GM12891 (cell line): ENCODE data around the gene OR10P1.
"Not testable (repeated sequence)": the region's sequence is repeated elsewhere in the genome, so short reads cannot be mapped to it uniquely, and the experiment has no call there.

Experiments used
- DNase-seq: peaks from one replicate; pipeline ENCODE4 v3.0.0; 2011; ENCODE audit warnings: low spot score; ENCODE audit not compliant: insufficient read length
- FAIRE-seq: peaks from 2 replicates; lab custom pipeline; 2011; peaks lifted over from hg19 to GRCh38; lab: Jason Lieb, UNC
- PAX5 ChIP-seq: IDR thresholded peaks from 2 replicates; pipeline ENCODE4 v1.6.1; 2011; ENCODE audit warnings: low read length, moderate library complexity, mild to moderate bottlenecking; ENCODE audit not compliant: insufficient read depth, severe bottlenecking
- POLR2A ChIP-seq: IDR thresholded peaks from 2 replicates; pipeline ENCODE4 v1.6.1; 2011; ENCODE audit warnings: low read depth, low read length, control low read depth
- POLR2AphosphoS5 ChIP-seq: IDR thresholded peaks from 2 replicates; pipeline ENCODE4 v1.6.1; 2011; ENCODE audit warnings: low read depth, low read length, control low read depth
- POU2F2 ChIP-seq: IDR thresholded peaks from 2 replicates; pipeline ENCODE4 v1.6.1; 2011; ENCODE audit warnings: low read depth, mild to moderate bottlenecking, control low read depth, low read length, moderate library complexity
- SPI1 ChIP-seq: IDR thresholded peaks from 2 replicates; pipeline ENCODE4 v1.6.1; 2011; ENCODE audit warnings: low read depth, low read length, control low read depth
- TAF1 ChIP-seq: IDR thresholded peaks from 2 replicates; pipeline ENCODE4 v1.6.1; 2011; ENCODE audit warnings: low read depth, low read length, control low read depth

The OR10P1 gene

GRCh38 chr12:55650620-55651298 is 14.1 kb downstream of the OR10P1 start:
- peak; percentile 54 for TF ChIP-seq SPI1
- not testable (repeated sequence) for DNase-seq

DNA sequence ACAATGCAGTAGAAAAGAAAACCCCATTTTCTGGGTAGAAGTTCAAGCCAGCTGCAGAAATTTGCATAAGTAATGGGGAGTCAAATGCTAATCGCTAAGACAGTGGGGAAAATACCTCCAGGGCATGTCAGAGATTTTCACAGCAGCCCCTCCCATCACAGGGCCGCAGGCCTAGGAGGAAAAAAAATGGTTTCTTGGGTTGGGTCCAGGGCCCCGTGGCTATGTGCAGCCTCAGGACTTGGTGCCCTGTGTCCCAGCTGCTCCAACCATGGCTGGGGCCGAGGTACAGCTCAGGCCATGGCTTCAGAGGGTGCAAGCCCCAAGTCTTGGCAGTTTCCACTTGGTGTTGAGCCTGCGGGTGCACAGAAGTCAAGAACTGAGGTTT is 14.6 kb downstream of the OR10P1 start:
- FAIRE-seq (no peak), DNase-seq (no peak)
- TF ChIP-seq TAF1 (no peak), PAX5 (no peak), POU2F2 (no peak), POLR2AphosphoS5 (no peak), POLR2A (no peak), SPI1 (no peak)

More at GRCh38 chr12:55650620-55651298, 14.1 kb downstream of the OR10P1 start:
- not testable (repeated sequence) for FAIRE-seq

GRCh38 chr12:55652352-55652751 is 15.7 kb downstream of the OR10P1 start:
- no peak for TF ChIP-seq POLR2A
- TF ChIP-seq SPI1, result no peak
- TF ChIP-seq POLR2AphosphoS5, result no peak
- TF ChIP-seq TAF1, result no peak
- no peak for TF ChIP-seq PAX5
- TF ChIP-seq POU2F2, result no peak

DNA sequence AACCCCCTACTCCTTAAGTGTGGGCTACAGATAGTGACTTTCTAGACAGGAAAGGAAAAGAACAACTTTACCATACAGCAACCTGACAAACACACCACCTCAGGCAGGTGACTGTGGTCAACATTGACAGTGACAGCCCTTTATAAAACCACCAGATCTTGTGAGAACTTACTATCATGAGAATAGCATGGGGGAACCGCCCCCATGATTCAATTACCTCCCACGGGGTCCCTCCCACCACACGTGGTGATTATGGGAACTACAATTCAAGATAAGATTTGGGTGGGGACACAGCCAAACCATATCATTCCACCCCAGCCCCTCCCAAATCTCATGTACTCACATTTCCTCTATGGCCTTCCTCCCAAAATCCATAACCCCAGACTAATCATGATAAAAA is 16.3 kb downstream of the OR10P1 start:
- FAIRE-seq (no peak), DNase-seq (no peak)
- TF ChIP-seq POU2F2 (no peak), TAF1 (no peak), PAX5 (no peak), SPI1 (no peak), POLR2AphosphoS5 (no peak), POLR2A (no peak)

More at GRCh38 chr12:55652352-55652751, 15.7 kb downstream of the OR10P1 start:
- DNase-seq (no peak), FAIRE-seq (no peak)

GRCh38 chr12:55654511-55655214 is 18.0 kb downstream of the OR10P1 start:
- DNase-seq (no peak), FAIRE-seq (no peak)
- TF ChIP-seq PAX5, result no peak
- no peak for TF ChIP-seq POU2F2
- TF ChIP-seq SPI1, result no peak
- TF ChIP-seq TAF1, result no peak
- TF ChIP-seq POLR2A, result no peak
- TF ChIP-seq POLR2AphosphoS5, result no peak

GRCh38 chr12:55657212-55657611 is 20.5 kb downstream of the OR10P1 start:
- FAIRE-seq (no peak), DNase-seq (no peak)
- TF ChIP-seq POLR2A (no peak), POLR2AphosphoS5 (no peak), SPI1 (no peak), TAF1 (no peak), POU2F2 (no peak), PAX5 (no peak)

- DNase-seq (no peak), FAIRE-seq (no peak)
- no peak for TF ChIP-seq POU2F2
- no peak for TF ChIP-seq TAF1
- TF ChIP-seq POLR2AphosphoS5, result no peak
- TF ChIP-seq PAX5, result no peak
- no peak for TF ChIP-seq POLR2A
- no peak for TF ChIP-seq SPI1
Measured at GRCh38 chr12:55658212-55658611, 21.5 kb downstream of the OR10P1 start.

DNA sequence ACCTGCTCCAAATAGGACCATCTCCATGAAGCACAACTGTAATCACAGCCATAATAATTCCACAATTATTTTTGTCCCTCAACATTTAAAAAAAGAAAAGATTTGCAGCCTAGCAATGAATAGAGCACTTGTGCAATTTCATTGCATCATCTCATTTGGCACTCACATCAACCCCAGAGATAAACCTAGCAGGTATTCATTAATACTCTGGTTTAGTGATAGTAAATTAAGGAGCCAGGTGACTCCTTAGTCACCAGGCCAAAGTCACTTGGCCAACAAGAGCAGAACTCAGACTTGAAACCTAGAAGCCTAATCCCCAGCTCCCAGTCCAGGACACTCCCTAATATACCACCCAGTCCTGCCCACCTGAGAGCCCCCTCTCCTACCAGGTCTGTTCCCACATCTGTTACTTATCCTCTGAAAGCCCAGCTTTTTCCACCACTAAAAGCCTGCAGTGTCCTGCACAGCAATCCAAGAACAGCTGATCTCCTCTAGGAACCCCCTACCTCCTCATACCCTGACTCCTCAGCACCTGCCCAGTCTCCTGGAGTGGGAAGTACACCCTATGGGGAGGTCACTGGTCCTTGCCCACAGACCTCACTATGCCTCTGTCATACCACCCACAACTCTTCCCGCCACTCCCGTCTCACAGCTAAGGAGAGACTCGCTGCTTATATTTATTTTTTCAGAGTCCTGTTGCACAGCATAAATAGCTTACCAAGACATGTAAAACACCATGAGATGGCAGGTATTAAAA is 22.1 kb downstream of the OR10P1 start:
- TF ChIP-seq POLR2AphosphoS5, result no peak
- no peak for TF ChIP-seq TAF1
- DNase-seq, result no peak
- FAIRE-seq, result no peak
